HG03108 (cell line): Measurements from ENCODE around the gene SNUPN.
"Not testable (repeated sequence)": the region's sequence is repeated elsewhere in the genome, so short reads cannot be mapped to it uniquely, and the experiment has no call there.

ENCODE experiments used
- ATAC-seq: cut with Tn5 transposase; IDR thresholded peaks from one replicate; pipeline ENCODE4 v1.9.1; 2021; ENCODE audit warnings: moderate library complexity; ENCODE audit not compliant: unreplicated experiment

SNUPN gene

DNA sequence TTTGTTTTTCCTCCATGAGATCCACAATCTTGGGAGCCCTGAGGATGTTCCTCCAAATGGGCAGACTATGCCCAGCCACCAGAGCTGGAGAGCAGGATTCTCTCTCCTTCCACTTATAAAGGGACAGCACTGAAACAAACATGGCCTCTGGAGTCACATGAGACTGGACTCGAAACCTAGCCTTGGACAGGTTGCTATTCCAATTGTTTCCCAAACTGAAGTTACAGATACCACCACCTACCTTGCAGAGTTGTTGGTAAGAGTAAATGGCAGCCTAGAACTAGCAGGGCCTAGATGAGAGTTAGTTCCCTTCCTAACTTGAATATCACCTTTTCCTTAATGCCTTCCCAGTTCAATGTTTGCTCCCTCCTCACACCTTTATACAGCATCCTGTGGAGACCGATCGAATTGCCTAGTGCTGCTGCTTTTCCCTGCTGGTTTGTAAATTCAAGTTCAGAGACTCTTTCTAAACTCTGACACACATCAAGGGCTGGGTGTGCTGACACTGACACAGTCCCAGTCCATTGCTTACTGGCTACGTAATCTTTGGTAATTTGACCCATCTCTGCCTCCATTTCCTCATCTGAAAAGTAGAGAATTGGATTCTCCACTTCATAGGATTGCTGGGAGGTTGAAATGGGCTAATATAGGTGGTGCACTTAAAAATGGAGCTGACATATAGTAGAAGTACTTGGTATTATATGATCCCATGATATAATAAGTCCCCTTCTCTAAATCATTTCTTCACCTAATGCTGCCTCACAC is 11.9 kb upstream of the SNUPN start:
- no peak for ATAC-seq

DNA sequence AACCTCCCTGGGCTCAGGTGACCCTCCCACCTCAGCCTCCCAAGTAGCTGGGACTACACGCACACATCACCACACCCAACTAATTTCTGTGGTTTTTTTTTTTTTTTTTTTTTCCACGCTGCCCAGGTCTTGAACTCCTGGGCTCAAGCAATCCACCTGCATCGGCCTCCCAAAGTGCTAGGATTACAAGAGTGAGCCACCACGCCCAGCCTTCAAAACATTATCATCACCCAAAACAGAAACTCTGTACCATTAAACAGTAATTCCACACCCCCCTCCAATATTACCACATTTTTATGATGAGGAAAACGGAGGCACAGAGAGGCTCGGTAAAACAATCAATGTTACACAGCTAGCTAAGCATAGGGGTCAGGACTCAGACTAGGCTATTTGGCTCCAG is 10.5 kb upstream of the SNUPN start:
- no peak for ATAC-seq

DNA sequence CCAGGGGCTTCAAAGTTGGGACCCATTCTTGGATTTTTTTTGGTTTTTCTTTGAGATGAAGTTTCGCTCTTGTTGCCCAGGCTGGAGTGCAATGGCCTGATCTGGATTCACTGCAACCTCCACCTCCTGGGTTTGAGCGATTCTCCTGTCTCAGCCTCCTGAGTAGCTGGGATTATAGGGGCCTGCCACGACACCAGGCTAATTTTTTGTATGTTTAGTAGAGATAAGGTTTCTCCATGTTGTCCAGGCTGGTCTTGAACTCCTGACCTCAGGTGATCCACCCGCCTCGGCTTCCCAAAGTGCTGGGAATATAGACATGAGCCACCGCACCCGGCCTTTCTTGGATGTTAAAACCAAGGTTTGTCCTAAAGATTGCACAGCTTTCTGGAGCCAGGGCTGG is 8.4 kb upstream of the SNUPN start:
- ATAC-seq = not testable (repeated sequence)

DNA sequence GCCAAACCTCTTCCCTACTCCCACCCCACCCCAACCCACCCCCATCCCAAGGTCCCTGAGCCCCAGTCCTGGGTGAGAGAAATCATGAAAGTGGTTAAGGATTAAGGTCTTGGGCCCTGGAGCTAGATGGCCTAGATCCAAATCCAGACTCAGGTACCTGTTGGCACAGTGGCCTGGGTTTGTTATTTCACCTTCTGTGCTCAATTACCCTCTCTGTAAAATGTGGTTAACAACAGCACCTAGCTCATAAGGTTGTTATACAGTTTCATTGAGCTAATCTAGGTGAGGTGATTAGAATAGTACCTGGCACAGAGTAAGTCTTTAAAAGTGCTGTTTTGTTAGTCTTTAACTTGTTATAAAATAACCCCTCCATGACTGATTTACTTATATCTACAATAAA is 6.4 kb upstream of the SNUPN start:
- ATAC-seq = no peak

DNA sequence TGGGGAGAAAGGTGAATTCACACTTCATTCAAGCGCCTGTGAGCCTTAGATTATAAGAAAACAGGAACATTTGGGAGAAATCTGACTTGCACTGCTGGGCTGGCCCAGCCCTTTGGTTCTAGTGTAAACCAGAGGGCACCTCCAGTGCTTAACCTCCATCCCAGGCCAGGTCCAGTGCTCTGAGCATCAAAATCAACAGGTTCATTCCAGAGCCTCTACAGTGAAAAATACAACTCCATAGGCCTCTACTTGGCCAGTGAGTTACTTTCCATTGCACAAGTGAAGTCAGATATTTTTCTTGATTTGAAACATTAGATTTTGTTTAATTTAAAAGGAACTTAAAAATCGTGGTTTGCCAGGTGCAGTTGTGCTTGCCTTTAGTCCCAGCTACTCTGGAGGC is 3.0 kb downstream of the SNUPN start:
- ATAC-seq = no peak

DNA sequence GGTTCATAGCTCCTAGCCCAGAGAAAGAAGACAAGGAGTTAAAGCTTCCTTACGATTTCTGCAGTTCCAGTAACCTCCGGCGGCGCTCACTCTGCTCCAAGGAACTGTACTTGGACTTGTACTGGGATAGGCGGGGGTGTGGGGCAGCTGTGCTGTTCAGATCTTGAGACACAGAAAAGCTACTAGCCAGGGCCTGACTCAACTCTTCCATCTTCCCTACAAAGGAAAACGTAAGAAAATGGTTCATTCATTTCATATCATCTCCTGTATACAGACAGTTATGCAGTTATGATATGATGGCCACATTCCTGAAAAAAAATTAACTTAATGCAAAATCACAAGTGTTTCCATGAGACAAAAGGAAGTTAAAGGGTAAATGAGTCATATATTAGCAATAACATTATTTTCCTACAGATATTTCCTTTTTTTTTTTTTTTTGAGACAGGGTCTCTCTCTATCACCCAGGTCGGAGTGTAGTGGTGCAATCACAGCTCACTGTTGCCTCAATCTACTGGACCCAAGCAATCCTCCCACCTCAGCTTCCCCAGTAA is 4.6 kb downstream of the SNUPN start:
- ATAC-seq = no peak

DNA sequence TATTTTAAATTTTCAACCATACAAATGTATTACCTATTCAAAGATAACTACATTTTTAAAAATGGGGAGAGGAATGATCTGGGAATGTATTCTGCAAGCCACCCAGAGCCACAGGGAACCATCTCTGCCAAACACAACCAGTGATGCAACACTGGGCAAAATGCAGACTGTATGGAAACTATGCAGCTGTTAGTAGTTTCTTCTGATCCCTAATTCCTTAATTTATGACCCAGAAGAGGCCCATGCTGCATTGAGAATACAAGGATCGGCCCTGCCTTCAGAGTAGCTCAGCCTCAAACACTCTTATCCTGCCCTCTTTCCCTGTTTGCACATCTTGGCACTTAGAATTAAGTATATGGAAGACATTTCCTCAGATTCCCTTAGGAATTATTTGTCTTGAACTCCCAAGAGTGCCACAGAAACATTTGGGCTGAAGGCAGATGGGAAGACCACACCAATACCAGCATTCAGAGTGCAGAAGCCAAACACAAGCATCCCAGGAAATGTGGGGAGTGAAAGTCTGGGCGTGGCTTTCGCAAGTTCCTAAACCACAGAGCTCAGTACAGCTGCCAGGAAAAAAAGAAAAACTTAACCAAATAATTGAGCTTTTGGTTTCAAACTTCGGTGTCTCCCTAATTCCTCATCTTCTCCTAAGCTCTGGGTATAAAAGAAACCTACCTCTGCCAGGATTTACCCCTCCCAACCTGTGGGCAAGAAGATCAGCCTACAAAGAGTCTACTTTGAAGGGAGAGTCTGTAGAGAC is 5.3 kb downstream of the SNUPN start:
- no peak for ATAC-seq

DNA sequence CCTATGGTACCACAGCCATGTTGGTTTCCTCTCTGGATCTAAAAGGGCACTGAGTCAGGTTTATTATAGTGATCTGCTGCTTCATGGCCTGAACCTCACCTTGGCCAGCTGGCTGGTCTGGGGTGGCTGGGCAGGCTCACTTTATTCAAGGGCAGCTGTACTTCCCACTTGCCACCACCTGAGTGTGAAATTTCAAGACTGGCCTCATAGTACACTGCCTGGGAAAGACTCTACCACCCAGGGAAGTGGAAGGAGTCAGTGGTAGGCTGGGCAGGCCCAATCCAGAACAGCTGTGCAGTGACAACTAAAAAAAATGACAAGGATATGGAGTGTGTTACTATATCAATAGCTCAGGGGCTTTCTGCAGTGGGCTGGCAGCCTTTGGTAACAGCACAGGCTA is 8.8 kb downstream of the SNUPN start:
- ATAC-seq = no peak

DNA sequence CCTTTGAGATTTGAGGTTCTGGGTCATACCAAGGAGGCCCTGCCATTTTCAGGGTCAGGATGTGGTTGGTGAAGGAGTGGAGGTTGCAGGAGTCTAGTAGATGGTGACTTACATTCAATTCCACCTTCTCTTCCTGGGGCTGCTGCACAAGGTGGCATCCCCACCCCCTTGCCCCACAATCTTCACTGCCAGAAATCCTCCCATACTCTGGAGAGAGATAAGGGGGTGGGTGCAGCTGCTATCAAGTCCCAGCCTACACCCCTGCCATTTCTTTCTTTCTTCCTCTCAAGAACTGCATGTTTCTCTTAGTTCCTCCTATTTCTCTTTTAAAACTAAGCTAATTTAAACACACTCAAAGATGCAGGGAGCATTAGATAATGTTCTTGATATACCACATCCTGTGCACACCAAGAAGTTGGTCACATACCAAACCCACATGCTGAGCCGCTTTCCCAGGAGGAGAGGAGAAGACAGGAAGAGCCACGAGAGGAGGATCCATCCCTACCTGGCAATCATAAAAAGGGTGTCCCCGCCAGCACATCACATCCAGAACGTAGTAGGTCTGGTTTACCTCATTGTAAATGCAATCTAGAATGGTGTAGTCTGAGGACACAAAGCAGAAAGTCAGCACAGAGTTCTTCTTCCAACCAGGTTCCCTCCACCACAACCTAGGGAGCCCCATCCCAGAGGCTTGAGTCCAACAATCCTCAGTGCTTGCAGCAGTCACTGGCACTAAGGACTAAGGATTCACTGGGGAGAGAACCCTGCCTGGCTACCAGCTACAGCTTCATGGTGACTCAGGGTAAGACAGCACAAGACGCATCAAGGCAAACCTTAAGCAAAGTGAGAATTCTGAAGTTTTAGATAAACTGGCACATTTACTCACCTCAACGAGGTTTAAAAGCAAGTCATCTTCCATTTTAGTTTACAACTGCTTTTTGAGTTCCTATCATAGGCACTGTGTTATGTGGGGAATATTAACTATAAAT is 18.5 kb downstream of the SNUPN start:
- ATAC-seq = no peak

DNA sequence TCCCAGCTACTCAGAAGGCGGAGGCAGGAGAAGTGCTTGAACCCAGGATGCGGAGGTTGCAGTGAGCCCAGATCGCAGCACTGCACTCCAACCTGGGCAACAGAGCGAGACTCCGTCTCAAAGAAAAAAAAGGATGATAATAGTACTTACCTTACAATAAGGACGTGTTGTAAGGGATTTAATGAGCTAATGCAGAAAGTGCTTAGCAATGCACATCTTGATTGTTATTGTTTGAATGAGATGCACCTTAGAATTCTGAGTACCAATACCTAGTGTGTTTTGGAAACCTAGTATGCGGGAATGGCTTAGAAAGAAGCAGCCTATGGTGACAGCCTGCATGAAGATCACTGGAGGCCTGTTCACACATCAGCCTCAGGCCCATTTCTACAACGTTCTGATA is 19.5 kb downstream of the SNUPN start:
- ATAC-seq = no peak

DNA sequence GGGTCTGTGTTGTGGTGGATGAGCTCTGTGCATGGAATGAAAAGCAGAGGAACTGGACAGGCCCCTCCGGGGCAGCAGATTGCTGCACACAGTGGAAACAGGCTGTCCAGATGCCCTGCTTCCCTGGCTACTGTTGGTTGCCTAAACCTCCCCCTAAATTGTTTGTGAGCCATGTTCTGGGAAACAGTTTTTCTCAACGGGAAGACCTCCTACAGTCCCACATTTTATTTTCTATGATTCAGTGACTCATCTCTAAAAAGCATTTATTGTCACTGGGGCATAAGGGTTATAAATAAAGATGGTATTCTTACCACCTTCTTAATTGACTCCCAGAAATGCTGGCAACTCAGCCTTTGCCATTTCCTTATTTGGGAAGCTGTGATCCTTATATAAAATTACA is 26.1 kb downstream of the SNUPN start:
- ATAC-seq = no peak

DNA sequence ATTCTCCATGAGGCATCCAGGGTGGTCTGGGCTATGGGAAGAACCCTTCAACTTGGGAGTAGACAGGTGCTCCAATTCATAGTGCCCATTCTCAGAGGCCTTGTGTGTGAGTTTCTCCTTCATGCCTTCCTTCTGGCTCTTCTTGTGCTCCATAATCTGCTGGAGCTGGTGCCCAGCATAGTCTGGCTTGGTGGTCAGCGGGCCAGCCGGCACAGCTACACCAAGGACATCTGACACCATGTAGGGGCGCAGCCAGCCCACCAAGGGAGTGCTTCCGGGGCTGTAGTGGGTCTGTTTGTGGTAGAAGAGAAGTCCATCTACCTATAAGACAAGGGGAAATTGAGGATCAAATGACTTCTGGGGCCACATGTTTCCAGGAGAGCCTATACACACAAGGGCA is 27.2 kb downstream of the SNUPN start:
- no peak for ATAC-seq

DNA sequence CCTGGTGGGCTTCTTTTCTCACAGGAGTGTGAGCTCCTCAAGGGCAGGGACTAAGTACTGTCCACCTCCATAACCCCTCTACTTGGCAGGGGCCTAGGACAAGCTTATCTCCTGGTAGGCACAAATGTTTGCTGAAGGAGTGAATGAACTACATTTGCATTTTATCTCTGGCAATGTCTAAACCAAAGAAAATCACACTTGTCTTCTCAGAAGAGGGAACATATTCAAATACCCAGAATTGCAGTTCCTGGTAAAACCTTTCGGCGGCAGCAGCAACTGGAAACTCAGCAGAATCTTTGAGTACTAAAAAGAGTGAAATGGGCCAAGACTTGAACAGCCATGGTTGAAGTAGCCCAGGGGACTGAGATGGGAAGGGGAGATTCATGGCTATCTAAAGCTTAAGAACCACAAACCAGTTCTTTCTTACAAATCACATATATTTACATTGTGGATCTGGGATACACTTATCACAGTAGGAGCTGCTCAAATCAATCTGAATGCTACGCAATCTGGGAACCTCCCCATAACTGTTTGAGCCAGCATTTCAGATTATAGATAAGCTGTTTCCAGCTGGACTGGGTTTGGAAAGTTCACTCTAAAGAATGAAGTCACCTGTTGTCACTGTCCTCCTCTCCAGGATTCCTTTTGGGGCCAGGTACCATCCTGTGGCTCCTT is 27.7 kb downstream of the SNUPN start:
- ATAC-seq = no peak

DNA sequence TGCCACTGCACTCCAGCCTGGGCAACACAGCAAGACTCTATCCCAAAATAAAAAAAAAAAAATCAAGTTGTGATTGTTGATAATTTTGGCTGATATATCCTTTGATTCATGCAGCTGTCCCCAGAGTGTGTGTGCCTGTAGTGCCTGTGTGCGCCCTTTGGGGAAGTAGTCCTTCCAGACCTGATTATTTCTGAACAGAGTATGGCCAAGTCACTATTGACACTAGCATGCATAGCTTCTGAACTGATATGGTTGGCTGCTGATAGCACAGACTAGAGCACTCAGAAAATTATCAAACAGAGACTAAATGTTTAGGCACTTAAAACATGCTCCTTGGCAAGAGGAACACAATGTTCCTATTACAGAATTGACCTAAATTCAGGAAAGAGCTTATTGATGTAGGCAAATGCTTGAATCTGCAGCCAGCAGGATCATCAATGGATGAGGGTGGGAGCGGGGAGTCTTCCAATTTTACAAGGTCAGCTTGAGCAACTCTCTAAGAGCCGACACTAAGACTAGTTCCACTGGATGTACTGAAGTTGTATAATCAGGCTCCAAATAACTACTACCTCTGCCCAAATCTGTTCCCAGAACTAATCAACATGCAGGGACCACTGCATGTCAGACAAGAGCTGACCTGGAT is 28.7 kb downstream of the SNUPN start:
- no peak for ATAC-seq

DNA sequence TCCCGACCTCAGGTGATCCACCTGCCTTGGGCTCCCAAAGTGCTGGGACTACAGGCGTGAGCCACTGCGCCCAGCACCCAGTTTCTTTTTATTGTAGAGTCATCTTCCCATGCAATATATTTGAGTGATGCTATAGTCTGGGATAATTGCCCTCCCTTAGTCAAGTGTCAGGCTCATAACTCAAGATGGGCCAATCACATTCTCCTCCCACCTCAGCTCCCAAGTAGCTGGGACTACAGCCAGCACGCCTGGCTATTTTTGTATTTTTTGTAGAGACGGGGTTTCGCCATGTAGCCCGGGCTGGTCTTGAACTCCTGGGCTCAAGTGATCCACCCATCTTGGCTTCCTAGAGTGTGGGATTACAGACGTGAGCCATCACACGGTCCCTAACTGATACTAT is 31.2 kb downstream of the SNUPN start:
- no peak for ATAC-seq

DNA sequence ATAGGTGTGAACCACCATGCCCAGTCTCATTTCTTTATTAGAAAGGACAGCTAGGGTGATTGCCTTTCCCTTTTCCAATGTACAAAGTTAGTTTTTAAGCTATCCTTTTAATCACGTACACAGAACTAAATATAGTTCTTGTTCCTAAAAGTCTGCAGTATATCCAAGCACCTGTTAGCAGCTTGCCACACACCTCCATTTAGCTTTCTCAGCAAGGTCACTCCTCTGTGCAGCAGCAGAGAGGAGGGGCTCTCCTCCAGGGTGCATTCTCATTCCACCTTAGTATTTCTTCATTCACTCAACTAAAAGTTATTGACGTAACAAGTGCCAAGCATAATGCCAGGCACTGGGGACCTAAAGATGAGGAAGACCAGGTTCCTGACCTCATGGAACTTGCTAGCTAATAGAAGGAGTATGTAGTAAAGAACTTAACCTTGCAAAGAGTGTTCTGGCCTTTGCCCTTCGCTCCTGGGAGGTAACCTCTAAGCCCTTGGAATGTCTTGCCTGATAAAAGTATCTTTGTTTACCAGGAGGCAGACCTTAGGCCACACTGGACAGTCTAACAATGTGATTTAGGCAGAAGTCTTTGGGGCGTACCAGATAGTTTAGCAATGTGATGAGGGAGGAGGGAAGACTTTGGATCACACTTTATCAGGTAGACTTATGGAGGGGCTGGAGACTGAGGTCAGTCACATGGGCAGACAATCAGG is 33.7 kb downstream of the SNUPN start:
- ATAC-seq = no peak

DNA sequence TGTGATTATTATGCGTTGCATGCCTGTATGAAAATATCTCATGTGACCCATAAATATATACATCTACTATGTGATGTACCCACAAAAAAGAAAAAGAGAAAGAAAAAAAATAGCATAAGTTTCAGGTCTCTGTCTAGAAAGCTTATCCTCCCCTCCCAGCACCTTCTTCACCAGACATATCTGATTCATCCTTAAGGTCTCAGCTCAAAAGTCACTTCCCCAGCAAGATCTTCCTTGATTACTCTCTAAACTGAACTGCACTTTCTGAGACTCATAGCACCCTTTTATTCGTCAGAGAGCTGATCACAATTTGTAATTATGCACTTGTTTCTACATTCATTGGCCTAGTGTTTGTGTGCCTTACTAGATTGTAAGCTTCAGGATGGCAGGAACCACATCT is 35.3 kb downstream of the SNUPN start:
- ATAC-seq = no peak

DNA sequence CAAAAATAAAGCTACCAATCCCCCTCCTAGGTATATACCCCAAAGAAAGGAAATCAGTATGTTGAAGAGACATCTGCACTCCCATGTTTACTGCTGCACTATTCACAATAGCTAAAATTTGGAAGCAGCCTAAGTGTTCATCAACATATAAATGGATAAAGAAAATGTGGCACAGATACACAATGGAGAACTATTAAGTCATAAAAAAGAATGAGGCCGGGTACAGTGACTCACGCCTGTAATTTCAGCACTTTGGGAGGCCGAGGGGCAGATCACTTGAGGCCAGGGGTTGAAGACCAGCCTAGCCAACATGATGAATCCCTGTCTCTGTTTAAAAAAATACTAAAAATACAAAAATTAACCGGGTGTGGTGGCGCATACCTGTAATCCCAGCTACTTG is 36.5 kb downstream of the SNUPN start:
- ATAC-seq = no peak

DNA sequence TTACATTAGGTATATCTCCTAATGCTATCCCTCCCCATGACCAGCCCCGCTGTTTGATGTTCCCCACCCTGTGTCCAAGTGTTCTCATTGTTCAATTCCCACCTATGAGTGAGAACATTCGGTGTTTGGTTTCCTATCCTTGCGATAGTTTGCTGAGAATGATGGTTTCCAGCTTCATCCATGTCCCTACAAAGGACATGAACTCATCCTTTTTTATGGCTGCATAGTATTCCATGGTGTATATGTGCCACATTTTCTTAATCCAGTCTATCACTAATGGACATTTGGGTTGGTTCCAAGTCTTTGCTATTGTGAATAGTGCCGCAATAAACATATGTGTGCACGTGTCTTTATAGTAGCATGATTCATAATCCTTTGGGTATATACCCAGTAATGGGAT is 39.1 kb downstream of the SNUPN start:
- not testable (repeated sequence) for ATAC-seq
